ENCODE results near the gene MPPED1.
A peak's percentile ranks its signal among the peaks of the same experiment; 100 is the strongest.

MPPED1 gene

GRCh38 chr22:43481568-43482317 is 69.9 kb downstream of the MPPED1 start:
- H3K27me3 ChIP-seq (ENCODE audit: low read length) = no peaks in the 10 kb centered on the region
- no peak overlapping the region for H3K27ac ChIP-seq (ENCODE audit: low read depth, low read length)
- no peaks in the 10 kb centered on the region for H3K36me3 ChIP-seq (ENCODE audit: low read length)
- no peak overlapping the region for H3K4me2 ChIP-seq (ENCODE audit: low read depth, low read length, poor library complexity, severe bottlenecking)
- H3K79me2 ChIP-seq (ENCODE audit: insufficient read depth, low read length) = no peaks in the 10 kb centered on the region
- H3K9me3 ChIP-seq (ENCODE audit: insufficient read depth, low read length) = no peaks in the 10 kb centered on the region
- no peaks in the 10 kb centered on the region for H3K9me2 ChIP-seq (replicated peaks; ENCODE audit: insufficient read depth, low read length)
- H3K4me3 ChIP-seq (ENCODE audit: insufficient read depth, low read length, poor library complexity, severe bottlenecking) = no peak overlapping the region
- H4K20me1 ChIP-seq (ENCODE audit: low read depth, low read length) = no peaks in the 10 kb centered on the region
- H3K9ac ChIP-seq (ENCODE audit: low read length) = no peak overlapping the region
- TF ChIP-seq CTCF (IDR thresholded peaks at IDR 0.05; ENCODE audit: insufficient read depth, low read length, poor library complexity, severe bottlenecking) = peak; percentile 65
- TF ChIP-seq EZH2phosphoT487 (conservative IDR thresholded peaks at IDR 0.05; ENCODE audit: low read length) = no peak
- H3F3A ChIP-seq (ENCODE audit: insufficient read depth) = no peaks in the 10 kb centered on the region
- H2AFZ ChIP-seq (ENCODE audit: low read depth, low read length, severe bottlenecking) = peak overlapping the region; percentile 59

- Histone ChIP-seq H3K4me2 (ENCODE audit: low read depth, low read length, poor library complexity, severe bottlenecking) (no peak overlapping the region), H3K79me2 (ENCODE audit: insufficient read depth, low read length) (no peaks in the 10 kb centered on the region), H3K4me3 (ENCODE audit: insufficient read depth, low read length, poor library complexity, severe bottlenecking) (no peak overlapping the region), H3K9me2 (replicated peaks; ENCODE audit: insufficient read depth, low read length) (no peaks in the 10 kb centered on the region), H3K9ac (ENCODE audit: low read length) (no peak overlapping the region), H4K20me1 (ENCODE audit: low read depth, low read length) (no peaks in the 10 kb centered on the region), H3K9me3 (ENCODE audit: insufficient read depth, low read length) (no peaks in the 10 kb centered on the region), H2AFZ (ENCODE audit: low read depth, low read length, severe bottlenecking) (no peak overlapping the region), H3F3A (ENCODE audit: insufficient read depth) (no peaks in the 10 kb centered on the region), H3K27ac (ENCODE audit: low read depth, low read length) (no peak overlapping the region), H3K27me3 (ENCODE audit: low read length) (no peaks in the 10 kb centered on the region), H3K36me3 (ENCODE audit: low read length) (no peaks in the 10 kb centered on the region)
- no peak for TF ChIP-seq CTCF (IDR thresholded peaks at IDR 0.05; ENCODE audit: insufficient read depth, low read length, poor library complexity, severe bottlenecking)
- no peak for TF ChIP-seq EZH2phosphoT487 (conservative IDR thresholded peaks at IDR 0.05; ENCODE audit: low read length)
Measured at GRCh38 chr22:43482318-43482625, 70.5 kb downstream of the MPPED1 start.

GRCh38 chr22:43483266-43483665 is 71.5 kb downstream of the MPPED1 start:
- no peak overlapping the region for H3K4me2 ChIP-seq (ENCODE audit: low read depth, low read length, poor library complexity, severe bottlenecking)
- TF ChIP-seq CTCF (IDR thresholded peaks at IDR 0.05; ENCODE audit: insufficient read depth, low read length, poor library complexity, severe bottlenecking) (no peak), EZH2phosphoT487 (conservative IDR thresholded peaks at IDR 0.05; ENCODE audit: low read length) (no peak)

More at GRCh38 chr22:43483266-43483665, 71.5 kb downstream of the MPPED1 start:
- H3K9ac ChIP-seq (ENCODE audit: low read length) = no peak overlapping the region
- no peaks in the 10 kb centered on the region for H3K27me3 ChIP-seq (ENCODE audit: low read length)
- no peaks in the 10 kb centered on the region for H4K20me1 ChIP-seq (ENCODE audit: low read depth, low read length)
- no peaks in the 10 kb centered on the region for H3K9me2 ChIP-seq (replicated peaks; ENCODE audit: insufficient read depth, low read length)
- no peak overlapping the region for H3K4me3 ChIP-seq (ENCODE audit: insufficient read depth, low read length, poor library complexity, severe bottlenecking)
- H3K36me3 ChIP-seq (ENCODE audit: low read length) = no peaks in the 10 kb centered on the region
- H3F3A ChIP-seq (ENCODE audit: insufficient read depth) = no peaks in the 10 kb centered on the region
- no peak overlapping the region for H2AFZ ChIP-seq (ENCODE audit: low read depth, low read length, severe bottlenecking)
- H3K79me2 ChIP-seq (ENCODE audit: insufficient read depth, low read length) = no peaks in the 10 kb centered on the region
- no peak overlapping the region for H3K27ac ChIP-seq (ENCODE audit: low read depth, low read length)
- no peaks in the 10 kb centered on the region for H3K9me3 ChIP-seq (ENCODE audit: insufficient read depth, low read length)

Data from SU-DHL-6 (cell line).